NB4 (cell line): ENCODE data around the gene RTN4.

ENCODE experiments used
- MYC ChIP-seq: IDR thresholded peaks from 2 replicates; pipeline ENCODE4 v1.6.1; 2011; ENCODE audit warnings: low read depth, low read length
- POLR2A ChIP-seq: IDR thresholded peaks from 2 replicates; pipeline ENCODE4 v1.6.1; 2011; ENCODE audit warnings: mild to moderate bottlenecking; ENCODE audit not compliant: insufficient read length; ENCODE audit errors: extremely low read depth
- TF ChIP-seq, protein P1 (sequence below): IDR thresholded peaks from one replicate; pipeline ENCODE4 v1.5.1; 2012; ENCODE audit warnings: low read depth, low read length

DNA sequence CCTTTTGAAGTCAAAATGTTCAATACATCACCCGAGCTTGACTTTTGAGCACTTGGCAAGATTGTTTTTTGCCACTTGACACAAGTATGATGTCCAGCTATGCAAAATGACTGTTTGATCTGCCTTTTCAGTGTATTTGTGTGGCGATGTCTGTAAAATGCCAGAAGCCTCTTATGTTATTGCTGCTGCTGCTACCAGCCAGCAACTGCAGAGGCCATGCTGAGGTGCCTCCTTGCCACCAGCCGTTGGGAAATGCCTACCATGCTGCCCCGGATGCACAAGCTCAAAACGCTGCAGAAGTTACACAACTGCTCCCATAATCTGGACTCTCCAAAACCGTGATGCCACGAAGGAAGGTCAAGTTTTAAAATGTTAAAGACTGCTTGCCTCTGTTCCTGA, 80.3 kb downstream of the RTN4 start:
- TF ChIP-seq, protein P1, sequence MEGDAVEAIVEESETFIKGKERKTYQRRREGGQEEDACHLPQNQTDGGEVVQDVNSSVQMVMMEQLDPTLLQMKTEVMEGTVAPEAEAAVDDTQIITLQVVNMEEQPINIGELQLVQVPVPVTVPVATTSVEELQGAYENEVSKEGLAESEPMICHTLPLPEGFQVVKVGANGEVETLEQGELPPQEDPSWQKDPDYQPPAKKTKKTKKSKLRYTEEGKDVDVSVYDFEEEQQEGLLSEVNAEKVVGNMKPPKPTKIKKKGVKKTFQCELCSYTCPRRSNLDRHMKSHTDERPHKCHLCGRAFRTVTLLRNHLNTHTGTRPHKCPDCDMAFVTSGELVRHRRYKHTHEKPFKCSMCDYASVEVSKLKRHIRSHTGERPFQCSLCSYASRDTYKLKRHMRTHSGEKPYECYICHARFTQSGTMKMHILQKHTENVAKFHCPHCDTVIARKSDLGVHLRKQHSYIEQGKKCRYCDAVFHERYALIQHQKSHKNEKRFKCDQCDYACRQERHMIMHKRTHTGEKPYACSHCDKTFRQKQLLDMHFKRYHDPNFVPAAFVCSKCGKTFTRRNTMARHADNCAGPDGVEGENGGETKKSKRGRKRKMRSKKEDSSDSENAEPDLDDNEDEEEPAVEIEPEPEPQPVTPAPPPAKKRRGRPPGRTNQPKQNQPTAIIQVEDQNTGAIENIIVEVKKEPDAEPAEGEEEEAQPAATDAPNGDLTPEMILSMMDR: no peak
- TF ChIP-seq POLR2A: no peak
- no peak for TF ChIP-seq MYC
